ENCODE measurements around the gene RBM10. TPM values are rescaled to one million over a fixed set of nuclear protein-coding genes. Genes with fewer than 3 reads are reported as not detected.
"Not testable (repeated sequence)": the region's sequence is repeated elsewhere in the genome, so short reads cannot be mapped to it uniquely, and the experiment has no call there.

Gene RBM10
- total and polyA plus RNA-seq, 2 experiments from 2014 or later, result 39.5 to 101 TPM

DNA sequence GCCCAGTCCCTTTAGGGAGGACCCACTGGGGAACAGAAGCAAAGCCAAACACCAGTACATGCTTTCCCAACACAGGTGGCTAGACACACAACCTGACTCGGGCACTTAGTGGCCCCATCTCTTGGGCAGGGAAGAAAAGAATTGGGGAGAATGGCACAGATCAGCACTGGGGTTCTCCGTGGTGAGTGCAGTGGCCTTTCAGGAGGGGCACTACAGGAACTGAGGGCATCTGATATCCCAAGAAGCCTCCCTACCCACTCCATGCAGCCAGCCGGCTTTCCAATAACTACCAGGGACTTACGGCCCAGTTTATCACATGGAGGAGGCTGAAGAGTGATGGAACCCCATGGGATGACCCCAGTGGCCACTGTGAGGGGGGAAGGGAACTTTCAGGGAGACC is 43.8 kb upstream of the RBM10 start:
- Mint-ChIP-seq H3K9me3 (peaks cover 2% of the 10 kb centered on the region; the same call in 2 of the 3 replicates), H3K4me1 (peaks cover 12% of the 10 kb centered on the region; the same call in 2 of the 3 replicates), H3K36me3 (ENCODE audit: low read depth) (no peaks in the 10 kb centered on the region), H3K27me3 (ENCODE audit: insufficient read depth, low read depth, poor library complexity) (peaks cover 3% of the 10 kb centered on the region), H3K27ac (no peak overlapping the region), H3K4me3 (no peak overlapping the region)
- Histone ChIP-seq H3K27me3 (ENCODE audit: insufficient read depth) (no peaks in the 10 kb centered on the region), H3K4me2 (no peak overlapping the region), H2AFZ (no peak overlapping the region), H4K20me1 (replicated peaks; ENCODE audit: insufficient read depth) (no peaks in the 10 kb centered on the region), H3K27ac (ENCODE audit: low read depth) (no peak overlapping the region), H3K36me3 (ENCODE audit: insufficient read depth) (no peaks in the 10 kb centered on the region), H3K4me1 (ENCODE audit: insufficient read depth) (peaks cover 4% of the 10 kb centered on the region; the same call in 1 of the 2 replicates), H3K9me2 (ENCODE audit: insufficient read depth) (0 out of 2 replicates have a peak, but pooled peaks cover 5% of the 10 kb centered on the region), H3F3A (replicated peaks; ENCODE audit: low read depth) (0 out of 2 replicates have a peak, but pooled peaks cover 3% of the 10 kb centered on the region), H3K79me2 (replicated peaks; ENCODE audit: insufficient read depth) (no peaks in the 10 kb centered on the region), H3K4me3 (no peak overlapping the region)
- TF ChIP-seq ZNF331 (CRISPR knock-in tag; IDR thresholded peaks at IDR 0.05; ENCODE audit: low read depth) (no peak), STAT1 (IDR thresholded peaks at IDR 0.05; ENCODE audit: unreplicated experiment) (no peak), EZH2phosphoT487 (IDR thresholded peaks at IDR 0.05; ENCODE audit: unreplicated experiment) (no peak), EZH2 (IDR thresholded peaks at IDR 0.05; ENCODE audit: low read depth, unreplicated experiment) (no peak), NANOG (IDR thresholded peaks at IDR 0.05; ENCODE audit: borderline replicate concordance) (no peak)
- TF ChIP-seq, protein P1, sequence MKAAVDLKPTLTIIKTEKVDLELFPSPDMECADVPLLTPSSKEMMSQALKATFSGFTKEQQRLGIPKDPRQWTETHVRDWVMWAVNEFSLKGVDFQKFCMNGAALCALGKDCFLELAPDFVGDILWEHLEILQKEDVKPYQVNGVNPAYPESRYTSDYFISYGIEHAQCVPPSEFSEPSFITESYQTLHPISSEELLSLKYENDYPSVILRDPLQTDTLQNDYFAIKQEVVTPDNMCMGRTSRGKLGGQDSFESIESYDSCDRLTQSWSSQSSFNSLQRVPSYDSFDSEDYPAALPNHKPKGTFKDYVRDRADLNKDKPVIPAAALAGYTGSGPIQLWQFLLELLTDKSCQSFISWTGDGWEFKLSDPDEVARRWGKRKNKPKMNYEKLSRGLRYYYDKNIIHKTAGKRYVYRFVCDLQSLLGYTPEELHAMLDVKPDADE (IDR thresholded peaks at IDR 0.05), result no peak
- TF ChIP-seq, protein P2, sequence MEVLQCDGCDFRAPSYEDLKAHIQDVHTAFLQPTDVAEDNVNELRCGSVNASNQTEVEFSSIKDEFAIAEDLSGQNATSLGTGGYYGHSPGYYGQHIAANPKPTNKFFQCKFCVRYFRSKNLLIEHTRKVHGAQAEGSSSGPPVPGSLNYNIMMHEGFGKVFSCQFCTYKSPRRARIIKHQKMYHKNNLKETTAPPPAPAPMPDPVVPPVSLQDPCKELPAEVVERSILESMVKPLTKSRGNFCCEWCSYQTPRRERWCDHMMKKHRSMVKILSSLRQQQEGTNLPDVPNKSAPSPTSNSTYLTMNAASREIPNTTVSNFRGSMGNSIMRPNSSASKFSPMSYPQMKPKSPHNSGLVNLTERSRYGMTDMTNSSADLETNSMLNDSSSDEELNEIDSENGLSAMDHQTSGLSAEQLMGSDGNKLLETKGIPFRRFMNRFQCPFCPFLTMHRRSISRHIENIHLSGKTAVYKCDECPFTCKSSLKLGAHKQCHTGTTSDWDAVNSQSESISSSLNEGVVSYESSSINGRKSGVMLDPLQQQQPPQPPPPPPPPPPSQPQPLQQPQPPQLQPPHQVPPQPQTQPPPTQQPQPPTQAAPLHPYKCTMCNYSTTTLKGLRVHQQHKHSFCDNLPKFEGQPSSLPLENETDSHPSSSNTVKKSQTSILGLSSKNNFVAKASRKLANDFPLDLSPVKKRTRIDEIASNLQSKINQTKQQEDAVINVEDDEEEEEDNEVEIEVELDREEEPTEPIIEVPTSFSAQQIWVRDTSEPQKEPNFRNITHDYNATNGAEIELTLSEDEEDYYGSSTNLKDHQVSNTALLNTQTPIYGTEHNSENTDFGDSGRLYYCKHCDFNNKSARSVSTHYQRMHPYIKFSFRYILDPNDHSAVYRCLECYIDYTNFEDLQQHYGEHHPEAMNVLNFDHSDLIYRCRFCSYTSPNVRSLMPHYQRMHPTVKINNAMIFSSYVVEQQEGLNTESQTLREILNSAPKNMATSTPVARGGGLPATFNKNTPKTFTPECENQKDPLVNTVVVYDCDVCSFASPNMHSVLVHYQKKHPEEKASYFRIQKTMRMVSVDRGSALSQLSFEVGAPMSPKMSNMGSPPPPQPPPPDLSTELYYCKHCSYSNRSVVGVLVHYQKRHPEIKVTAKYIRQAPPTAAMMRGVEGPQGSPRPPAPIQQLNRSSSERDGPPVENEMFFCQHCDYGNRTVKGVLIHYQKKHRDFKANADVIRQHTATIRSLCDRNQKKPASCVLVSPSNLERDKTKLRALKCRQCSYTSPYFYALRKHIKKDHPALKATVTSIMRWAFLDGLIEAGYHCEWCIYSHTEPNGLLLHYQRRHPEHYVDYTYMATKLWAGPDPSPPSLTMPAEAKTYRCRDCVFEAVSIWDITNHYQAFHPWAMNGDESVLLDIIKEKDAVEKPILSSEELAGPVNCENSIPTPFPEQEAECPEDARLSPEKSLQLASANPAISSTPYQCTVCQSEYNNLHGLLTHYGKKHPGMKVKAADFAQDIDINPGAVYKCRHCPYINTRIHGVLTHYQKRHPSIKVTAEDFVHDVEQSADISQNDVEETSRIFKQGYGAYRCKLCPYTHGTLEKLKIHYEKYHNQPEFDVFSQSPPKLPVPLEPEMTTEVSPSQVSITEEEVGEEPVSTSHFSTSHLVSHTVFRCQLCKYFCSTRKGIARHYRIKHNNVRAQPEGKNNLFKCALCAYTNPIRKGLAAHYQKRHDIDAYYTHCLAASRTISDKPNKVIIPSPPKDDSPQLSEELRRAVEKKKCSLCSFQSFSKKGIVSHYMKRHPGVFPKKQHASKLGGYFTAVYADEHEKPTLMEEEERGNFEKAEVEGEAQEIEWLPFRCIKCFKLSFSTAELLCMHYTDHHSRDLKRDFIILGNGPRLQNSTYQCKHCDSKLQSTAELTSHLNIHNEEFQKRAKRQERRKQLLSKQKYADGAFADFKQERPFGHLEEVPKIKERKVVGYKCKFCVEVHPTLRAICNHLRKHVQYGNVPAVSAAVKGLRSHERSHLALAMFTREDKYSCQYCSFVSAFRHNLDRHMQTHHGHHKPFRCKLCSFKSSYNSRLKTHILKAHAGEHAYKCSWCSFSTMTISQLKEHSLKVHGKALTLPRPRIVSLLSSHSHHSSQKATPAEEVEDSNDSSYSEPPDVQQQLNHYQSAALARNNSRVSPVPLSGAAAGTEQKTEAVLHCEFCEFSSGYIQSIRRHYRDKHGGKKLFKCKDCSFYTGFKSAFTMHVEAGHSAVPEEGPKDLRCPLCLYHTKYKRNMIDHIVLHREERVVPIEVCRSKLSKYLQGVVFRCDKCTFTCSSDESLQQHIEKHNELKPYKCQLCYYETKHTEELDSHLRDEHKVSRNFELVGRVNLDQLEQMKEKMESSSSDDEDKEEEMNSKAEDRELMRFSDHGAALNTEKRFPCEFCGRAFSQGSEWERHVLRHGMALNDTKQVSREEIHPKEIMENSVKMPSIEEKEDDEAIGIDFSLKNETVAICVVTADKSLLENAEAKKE (CRISPR knock-in tag; IDR thresholded peaks at IDR 0.05), result no peak
- ATAC-seq, result no peak
- no peak for DNase-seq (ENCODE audit: low spot score)

DNA sequence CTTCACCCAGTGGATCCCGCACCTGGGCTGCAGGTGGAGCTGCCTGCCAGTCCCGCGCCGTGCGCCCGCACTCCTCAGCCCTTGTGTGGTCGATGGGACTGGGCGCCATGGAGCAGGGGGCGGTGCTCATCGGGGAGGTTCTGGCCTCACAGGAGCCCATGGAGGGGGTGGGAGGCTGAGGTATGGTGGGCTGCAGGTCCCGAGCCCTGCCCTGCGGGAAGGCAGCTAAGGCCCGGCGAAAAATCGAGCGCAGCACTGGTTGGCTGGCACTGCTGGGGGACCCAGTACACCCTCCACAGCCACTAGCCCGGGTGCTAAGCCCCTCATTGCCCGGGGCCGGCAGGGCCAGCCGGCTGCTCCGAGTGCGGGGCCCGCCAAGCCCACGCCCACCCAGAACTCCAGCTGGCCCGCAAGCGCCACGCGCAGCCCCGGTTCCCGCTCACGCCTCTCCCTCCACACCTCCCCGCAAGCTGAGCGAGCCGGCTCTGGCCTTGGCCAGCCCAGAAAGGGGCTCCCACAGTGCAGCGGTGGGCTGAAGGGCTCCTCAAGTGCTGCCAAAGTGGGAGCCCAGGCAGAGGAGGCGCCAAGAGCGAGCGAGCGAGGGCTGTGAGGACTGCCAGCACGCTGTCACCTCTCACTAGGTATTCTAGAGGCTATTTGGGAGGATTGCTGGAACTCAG is 33.9 kb upstream of the RBM10 start:
- H3K27ac Mint-ChIP-seq; H3K79me2 ChIP-seq (replicated peaks; ENCODE audit: insufficient read depth); H3K9me3 Mint-ChIP-seq; H3K4me1 Mint-ChIP-seq; DNase-seq (ENCODE audit: low spot score); H3K36me3 ChIP-seq (ENCODE audit: insufficient read depth); H2AFZ ChIP-seq; ATAC-seq; H3K4me3 Mint-ChIP-seq; H3K4me1 ChIP-seq (ENCODE audit: insufficient read depth); H3K4me3 ChIP-seq; H3K9me2 ChIP-seq (ENCODE audit: insufficient read depth); H3K27ac ChIP-seq (ENCODE audit: low read depth); H3K27me3 Mint-ChIP-seq (ENCODE audit: insufficient read depth, low read depth, poor library complexity); H4K20me1 ChIP-seq (replicated peaks; ENCODE audit: insufficient read depth); H3K4me2 ChIP-seq; H3F3A ChIP-seq (replicated peaks; ENCODE audit: low read depth); H3K36me3 Mint-ChIP-seq (ENCODE audit: low read depth); H3K27me3 ChIP-seq (ENCODE audit: insufficient read depth): not testable (repeated sequence)

All from GM23338 (cell line).